HG02973 (cell line): Measurements from ENCODE around the gene DNAJC3.

Source experiments
- ATAC-seq: cut with Tn5 transposase; IDR thresholded peaks from one replicate; pipeline ENCODE4 v1.9.1; 2021; ENCODE audit warnings: moderate library complexity; ENCODE audit not compliant: unreplicated experiment

DNAJC3 gene, protein sequence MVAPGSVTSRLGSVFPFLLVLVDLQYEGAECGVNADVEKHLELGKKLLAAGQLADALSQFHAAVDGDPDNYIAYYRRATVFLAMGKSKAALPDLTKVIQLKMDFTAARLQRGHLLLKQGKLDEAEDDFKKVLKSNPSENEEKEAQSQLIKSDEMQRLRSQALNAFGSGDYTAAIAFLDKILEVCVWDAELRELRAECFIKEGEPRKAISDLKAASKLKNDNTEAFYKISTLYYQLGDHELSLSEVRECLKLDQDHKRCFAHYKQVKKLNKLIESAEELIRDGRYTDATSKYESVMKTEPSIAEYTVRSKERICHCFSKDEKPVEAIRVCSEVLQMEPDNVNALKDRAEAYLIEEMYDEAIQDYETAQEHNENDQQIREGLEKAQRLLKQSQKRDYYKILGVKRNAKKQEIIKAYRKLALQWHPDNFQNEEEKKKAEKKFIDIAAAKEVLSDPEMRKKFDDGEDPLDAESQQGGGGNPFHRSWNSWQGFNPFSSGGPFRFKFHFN

DNA sequence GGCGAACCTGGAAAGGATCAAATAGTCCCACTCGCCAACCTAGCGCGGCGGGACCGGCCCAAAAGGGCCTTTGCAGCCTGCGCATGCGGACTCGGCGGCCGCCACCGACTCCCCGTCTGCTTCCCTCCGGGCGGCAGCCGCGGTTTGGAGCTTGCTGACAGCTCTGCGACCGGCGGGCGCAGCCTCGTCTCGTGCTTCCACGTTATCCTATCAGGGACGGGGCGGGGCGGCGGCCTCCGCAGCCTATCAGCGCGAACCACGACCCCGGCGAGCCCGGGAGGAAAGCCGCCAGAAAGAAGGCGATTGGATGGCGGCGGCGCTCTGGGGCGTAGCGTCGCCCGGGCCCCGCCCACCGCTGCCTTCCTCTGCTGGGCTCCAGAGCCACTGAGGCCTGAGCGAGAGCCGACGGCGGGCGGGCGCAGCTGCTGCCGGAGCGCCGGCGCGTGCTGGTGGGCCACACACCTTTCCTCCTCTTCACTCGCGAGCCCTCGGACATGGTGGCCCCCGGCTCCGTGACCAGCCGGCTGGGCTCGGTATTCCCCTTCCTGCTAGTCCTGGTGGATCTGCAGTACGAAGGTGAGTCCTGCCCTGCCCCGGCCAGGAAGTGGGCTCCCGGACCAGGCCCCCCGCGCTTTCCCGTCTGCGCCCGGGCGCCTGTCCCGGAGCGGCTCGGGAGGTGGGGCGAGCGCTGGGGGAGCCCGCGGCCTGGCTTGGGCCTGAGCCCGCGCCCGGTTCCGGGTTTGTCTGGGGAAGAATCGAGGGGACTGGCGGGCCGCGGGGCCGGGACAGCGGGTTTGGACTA is at the start of gene DNAJC3:
TSS of gene DNAJC3 (plus strand) at position 378 of the 802 bp plus-strand sequence. CDS start at position 495, 117 bp downstream.
- ATAC-seq, result peak; percentile 93

DNA sequence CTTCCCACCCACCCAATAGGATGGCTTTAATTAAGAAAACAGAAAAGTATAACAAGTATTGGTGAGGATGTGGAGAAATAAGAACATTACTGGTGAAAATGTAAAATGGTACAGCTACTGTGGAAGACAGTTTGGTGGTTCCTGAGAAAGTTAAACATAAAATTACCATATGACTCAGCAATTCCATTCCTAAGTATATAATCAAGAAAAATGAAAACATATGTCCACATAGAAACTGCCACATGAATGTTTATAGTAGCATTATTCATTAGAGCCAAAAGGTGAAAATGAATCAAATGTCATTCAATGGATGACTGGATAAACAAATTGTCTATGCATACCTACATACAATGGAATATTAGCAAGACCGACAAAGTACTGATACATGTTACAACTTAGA is 49.3 kb upstream of the DNAJC3 start:
- no peak for ATAC-seq

DNA sequence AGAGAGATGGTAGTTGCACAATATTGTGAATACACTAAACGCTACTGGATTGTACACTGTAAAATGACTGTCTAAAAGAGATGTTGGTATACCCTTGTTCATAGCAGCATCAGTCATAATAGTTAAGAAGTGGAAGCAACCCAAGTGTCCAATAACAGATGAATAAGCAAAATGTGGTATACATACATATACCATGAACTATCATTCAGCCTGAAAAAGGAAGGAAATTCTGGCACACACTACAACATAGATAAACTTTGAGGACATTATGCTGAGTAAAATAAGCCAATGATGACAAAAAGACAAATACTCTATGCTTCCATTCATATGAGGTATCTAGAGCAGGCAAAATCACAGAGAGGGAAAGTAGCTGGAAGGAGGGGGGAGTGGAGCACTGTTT is 48.5 kb upstream of the DNAJC3 start:
- ATAC-seq, result no peak

DNA sequence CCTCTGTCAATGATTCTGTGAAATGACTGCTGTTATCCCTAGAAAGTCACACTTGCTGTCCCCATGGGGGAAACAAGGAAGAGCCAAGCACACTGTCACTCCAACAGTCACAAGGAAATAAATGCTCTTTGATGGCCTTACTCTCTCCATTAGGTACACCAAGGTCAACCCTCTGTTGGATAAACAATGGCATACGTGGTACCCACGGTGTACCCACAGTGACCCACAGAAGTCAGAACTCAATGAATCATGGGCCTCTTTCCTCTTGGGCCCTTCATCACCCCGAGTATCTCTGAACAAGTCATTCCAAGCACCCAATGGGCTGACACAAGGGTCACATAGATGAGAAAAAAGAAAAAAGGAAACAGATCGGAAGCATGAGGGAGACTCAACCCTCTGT is 47.9 kb upstream of the DNAJC3 start:
- no peak for ATAC-seq

DNA sequence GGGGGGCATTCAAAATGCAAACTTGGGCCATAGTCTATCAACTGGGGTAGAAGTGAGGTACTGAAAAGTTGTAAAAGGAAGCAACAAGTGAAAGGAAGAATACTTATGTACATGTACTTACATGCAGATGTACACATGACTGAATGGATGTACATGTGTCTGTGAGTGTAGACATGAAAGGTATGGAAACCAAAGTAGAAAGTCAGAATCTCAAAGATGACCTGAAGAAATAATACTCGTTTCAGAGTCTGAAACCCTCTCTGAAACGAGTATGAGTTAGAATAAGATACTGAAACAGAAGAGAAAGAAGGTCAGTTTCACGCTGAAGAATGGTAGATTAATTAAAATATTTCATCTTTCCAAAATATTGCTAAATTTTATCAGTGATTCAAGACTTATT is 46.3 kb upstream of the DNAJC3 start:
- no peak for ATAC-seq

DNA sequence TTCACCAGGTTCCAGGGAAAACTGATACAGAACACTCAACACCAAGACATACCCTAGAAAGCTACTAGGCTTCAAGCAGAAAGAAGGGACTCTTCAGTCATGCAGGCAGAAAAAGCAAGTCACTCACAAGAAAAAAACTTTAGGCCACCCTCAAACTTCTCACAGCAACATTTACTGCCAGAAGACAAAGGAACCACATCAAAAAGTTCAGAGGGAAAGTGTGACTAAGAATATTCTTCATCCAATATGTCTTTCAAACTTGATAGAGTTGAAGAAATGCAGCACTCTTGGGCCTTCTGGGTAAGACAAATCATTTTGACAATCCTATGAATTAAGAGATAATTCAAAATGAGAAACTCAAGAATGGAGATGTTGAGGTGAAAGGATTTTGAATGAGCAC is 40.1 kb upstream of the DNAJC3 start:
- ATAC-seq, result no peak

DNA sequence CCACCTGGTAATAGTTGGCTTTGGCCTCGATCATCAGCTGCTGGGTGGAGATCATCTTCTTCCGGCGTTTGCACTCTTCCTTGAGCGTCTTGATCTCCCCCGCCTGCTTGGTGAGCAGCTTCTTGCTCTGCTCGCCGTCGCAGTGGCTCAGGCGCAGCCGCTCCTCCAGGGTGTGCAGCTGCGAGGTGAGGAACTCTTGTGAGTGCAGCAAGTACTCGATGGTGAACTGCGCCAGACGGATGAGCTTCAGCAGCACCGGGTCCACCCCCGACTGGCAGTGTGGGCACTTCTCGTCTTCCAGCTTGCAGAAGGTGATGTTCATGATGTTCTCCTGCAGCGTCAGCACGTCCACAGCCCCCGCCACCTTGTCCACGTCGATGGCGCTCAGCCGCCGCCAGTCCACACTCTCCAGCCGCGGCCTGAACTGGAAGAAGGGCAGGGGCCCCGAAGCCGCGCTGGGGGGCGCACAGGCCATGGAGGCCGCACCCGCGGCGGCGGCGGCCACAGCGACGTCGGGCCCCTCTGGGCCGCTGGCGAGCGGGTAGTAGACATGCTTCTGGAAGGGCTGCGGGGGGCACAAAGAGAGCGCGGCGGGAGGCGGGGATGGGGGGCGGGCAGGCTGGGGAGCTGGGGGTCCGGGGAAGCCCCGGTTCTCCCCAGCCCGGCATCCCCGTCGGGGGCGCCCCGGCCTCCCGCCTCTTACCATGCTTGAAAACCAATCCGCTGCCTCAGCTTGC is 35.5 kb upstream of the DNAJC3 start:
- ATAC-seq, result no peak

DNA sequence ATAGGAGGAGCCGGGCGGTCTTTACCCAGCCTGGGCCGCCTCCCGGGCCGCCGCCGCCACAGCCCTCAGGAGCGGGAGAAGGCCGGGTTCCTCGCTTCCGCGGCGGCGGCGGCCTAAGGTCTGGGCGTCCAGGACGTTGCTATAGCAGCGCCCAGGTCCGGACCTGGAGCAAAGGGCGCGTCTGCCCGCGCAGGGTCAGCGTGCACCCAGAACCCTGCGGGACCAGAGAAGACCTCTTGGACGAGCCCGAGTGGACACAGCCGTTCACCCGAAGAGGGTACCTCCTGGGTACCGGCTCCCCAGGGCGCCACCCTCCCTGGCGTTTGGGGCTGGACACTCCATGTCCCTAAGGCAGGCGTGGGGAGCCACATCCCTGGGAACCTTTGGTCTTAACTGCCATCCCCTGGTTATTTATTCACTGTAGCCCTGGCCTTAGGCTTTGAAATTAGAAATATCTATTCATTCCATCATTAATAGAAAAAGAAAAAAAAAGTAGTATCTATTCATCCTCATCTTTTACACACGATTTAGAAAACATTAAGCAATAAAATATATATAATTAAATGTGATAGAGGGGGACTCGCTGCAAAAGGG is 34.8 kb upstream of the DNAJC3 start:
- no peak for ATAC-seq

DNA sequence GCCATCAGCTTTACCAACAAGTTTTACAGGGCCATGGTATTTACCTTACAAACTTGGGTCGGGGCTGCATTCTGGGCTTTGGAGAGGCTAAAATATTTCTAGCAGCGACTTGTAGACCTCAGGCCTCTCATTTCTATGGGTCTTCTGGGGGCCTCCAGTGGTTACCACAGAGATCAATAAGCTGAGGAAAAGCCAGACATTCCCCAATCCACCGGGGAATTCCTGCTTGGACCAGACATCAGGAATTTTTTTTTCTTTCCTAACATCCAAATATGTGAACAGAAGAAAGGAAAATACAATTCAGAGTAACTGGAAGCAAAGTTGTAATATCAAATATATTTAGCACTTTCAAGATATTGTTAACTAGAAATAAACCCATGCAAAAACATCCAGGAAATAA is 33.9 kb upstream of the DNAJC3 start:
- ATAC-seq, result no peak

DNA sequence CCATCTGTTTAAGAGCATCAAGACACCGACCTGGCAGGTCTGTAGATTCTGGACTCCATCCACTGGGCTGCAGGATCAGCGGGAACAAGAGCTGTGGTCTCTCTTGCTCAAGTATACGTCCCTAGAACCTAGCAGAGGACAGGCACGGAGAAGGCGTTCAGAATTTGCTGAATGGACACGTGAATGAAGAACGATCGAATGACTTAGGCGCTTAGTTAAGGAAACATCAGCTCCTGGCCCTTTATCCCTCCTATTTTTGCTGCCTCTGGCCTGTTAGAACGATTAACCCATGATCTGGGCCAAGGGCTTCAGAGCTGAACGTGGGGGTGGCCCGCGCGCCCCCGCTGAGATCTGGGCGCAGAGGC is 33.4 kb upstream of the DNAJC3 start:
- ATAC-seq, result no peak

DNA sequence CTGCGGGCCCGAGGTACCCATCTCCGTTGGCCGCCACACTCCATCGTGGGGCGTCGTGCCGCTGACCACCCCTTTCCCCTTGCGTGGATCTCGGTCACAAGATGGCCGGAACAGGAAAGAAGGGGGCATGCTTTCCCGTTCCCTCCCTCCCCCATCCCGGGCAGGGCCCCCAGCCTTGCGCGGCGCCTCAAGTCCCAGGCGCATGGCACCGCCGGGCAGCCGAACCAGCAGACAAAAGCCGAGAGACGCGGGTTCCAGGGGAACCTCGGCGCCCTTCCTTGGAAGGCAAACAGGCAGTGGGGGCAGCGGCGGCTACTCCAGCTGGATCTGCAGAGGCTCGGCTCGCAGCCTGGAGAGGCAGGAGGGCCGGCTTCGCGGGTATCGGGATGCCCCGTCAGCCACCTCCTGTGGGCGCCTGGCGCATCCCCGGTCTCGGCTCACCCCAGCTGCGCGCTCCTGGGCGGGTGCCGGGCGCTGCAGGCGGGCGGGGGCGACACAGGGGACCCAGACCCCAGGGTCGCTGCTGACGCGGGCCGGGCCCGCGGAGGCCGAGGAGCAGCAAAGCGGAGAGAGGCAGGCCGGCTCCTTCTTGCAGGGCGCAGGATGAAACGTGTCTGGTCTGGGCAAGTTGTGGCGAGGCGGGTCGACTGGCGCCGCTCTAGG is 32.9 kb upstream of the DNAJC3 start:
- ATAC-seq, result no peak

DNA sequence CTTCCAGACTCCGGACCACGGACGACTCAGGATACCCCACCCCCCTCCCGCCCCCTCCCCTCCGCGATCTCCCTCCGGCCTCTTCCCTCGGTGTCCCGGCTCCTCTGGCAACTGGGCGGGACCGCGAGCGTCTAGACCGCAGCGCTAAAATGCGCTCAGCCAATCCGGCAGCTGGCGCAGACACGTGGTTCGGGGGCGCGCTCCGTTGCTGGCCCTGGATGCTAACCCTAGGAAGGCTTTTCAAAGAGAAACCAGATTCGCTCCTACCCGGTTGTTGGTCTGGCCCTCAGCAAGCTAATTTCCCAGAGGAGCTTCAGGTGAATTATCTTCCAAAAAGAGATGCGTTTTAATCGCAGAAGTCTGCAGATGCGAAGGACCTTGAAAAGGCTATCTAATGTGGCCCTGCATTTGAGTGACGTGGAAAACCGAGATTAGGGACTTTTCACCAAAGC is 32.3 kb upstream of the DNAJC3 start, which contains the start of gene DZIP1:
TSS of gene DZIP1 (minus strand) at position 106 of the 452 bp plus-strand sequence. CDS start 2,677 bp downstream, outside the sequence.
- no peak for ATAC-seq

DNA sequence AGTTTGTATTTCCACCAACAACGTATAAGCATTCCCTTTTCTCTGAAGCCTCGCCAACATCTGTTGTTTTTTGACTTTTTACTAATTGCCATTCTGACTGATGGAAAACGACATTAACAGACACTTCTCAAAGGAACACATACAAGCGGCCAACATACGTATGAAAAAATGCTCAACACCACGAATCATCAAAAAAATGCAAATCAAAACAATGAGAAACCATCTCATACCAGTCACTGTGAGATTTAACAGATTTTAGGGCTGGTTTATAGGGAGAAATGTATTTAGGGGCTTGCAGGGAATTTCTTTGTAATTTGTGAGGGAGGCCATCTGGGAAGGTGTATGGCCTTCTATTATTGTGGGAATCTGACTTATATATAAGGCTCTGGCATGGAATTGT is 29.6 kb upstream of the DNAJC3 start:
- ATAC-seq, result no peak

DNA sequence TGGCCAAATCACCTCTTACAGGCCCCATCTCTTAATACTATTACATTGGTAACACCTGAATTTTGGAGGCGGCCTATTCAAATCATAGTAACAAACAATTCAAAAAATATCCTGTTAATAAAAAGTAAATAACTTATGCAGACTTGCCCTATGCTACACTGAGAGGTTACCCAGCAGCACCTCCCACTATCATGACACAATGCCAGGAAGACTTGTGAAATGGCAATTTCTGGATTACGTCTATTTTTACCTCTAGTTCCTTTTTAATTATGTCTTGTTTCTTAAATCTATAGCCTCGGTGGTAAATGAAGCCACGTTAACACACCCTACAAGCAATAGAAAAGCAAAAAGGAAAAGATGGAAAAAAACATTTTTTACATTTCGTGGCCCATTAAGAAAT is 26.2 kb upstream of the DNAJC3 start:
- ATAC-seq, result no peak

DNA sequence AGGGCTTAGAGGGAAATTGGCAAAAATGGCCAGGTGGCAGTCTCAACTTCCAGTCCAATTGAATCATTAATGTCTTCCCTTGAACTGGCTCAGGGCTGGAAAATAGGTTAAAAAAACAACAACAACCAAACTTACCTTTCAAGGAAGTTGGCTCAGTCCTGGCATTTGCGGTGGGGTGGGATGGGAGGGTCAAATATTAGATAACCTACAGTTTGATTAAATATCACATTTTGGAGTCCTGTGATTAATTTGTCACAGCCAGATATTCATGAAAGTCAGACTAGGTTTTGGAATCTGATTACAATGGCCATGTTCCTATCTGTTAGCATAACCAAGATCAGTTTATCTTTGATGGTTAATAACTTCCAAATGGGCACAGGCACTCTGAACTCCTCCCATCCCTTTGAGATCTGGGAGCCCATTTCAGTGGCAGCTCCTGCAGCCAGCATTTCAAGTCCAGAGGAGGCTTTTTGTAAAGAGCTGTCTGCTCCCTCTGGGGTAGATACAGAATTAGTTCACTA is 24.6 kb upstream of the DNAJC3 start:
- ATAC-seq, result no peak

DNA sequence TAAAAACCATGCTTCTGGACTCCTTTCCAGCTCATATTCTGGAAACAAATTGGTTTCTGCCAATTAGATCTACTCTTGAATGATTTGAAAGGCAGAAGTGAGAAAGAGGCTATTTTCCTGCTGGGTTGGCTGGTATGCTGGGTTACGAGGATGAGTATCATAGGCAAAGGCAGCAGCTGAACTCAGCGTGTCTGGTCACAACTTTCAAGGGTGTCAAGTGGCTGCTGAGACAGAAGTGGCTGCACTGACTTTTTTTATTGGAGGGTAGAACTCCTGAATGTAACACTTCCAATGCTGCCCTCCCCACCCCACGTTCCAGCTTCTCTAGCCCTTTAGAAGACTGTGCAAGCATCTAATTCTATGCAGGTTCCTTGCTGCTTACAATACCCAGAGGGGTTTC is 24.1 kb upstream of the DNAJC3 start:
- ATAC-seq, result no peak

DNA sequence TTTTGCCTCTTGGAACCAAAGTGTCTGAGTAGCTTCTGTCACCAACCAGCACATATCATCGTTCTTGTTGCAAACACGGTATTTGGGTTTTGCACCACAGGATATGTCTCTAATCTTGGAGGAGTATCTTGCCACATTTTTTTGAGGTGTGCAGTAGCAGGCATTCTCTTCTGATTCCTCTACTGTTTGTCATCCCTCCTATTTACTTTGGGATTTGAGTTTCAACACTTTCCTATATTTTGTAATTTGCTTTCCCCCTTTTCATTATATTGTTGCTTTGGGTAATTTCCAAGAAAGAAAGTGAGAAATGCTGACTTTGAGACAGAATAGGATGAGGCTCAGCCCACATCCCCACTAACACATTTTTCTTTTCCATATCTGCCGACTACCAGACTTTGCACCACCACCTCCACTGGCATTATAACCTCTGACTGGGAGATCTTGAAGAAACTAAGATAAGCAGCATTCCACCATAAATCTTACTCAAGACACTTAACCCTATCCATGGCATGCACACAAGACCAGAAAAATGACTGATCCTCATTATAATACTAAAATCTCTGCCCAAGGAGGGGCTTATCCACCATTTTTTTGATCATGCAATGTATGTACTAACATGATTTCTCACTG is 20.4 kb upstream of the DNAJC3 start:
- no peak for ATAC-seq

DNA sequence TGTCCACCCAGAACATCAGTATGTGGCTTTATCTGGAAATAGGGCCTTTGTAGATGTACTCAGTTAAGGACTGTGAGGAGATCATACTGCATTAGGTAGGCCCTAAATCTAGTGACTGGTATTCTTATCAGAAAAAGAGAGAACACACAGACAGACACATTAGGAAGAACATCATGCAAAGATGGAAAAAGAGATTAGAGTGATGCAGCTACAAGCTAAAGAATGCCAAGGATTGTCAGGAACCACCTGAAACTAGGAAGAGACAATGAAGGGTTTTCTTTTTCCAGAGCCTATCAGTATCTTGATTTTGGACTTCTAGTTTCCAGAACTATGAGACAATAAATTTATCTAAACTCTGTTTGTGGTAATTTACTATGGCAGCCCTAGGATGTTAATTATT is 17.4 kb upstream of the DNAJC3 start:
- no peak for ATAC-seq

DNA sequence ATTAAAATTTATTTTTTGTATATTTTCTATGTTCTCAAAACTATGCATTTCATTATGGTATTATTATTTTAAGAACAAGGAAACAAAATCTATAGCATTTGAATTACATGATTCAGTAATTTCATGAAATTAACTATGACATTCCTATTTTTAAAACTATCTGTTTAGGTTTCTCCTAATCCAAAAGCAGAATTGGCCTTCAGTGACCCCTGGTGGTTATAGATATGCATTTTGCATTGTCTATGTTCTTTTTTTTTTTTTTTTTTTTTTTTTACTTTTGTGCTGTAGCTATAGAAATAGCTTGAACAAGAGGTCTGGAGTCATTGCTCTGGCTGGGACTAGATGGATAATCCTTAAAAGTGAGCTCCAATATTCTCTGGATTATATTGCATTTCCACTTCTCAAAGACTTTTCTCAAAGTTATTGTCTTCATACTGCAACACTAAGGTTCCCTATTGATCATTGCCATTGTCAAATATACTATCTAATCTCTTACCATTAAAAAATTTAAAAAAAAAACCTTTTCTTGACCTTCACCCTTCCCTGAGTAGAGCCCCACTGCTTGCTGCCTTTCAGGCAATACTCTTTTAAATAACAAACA is 15.9 kb upstream of the DNAJC3 start:
- ATAC-seq, result no peak
